Mesenchymal stem cell (in vitro differentiated cells and primary cell): Measurements from ENCODE around the gene LHX3.

Source experiments
- DNase-seq: peaks from one replicate; pipeline ENCODE4 v3.0.0-alpha.2; 2013
- H2AFZ ChIP-seq: one replicate; pipeline ENCODE4 v1.6.1; 2013; ENCODE audit warnings: low read depth, mild to moderate bottlenecking, control low read depth, inconsistent platforms, low read length, moderate library complexity
- H2AK5ac ChIP-seq: 2 replicates; pipeline ENCODE4 v1.6.1; 2013; ENCODE audit warnings: low read length, moderate library complexity, mild to moderate bottlenecking, inconsistent platforms; ENCODE audit not compliant: severe bottlenecking
- H2BK120ac ChIP-seq: one replicate; pipeline ENCODE4 v1.6.1; 2013; ENCODE audit warnings: low read depth, mild to moderate bottlenecking, inconsistent platforms, low read length, moderate library complexity
- H2BK12ac ChIP-seq, 2 experiments: one replicate each; pipeline ENCODE4 v1.6.1; 2013; ENCODE audit warnings: inconsistent platforms in 2 of 2, low read length in 2 of 2, mild to moderate bottlenecking in 2 of 2, moderate library complexity in 2 of 2, control low read depth in 1 of 2
- H2BK15ac ChIP-seq: one replicate; pipeline ENCODE4 v1.6.1; 2013; ENCODE audit warnings: mild to moderate bottlenecking, low read depth, inconsistent platforms; ENCODE audit not compliant: poor library complexity, severe bottlenecking
- H2BK5ac ChIP-seq: 2 replicates; pipeline ENCODE4 v1.6.1; 2013; ENCODE audit warnings: low read depth, mild to moderate bottlenecking, low read length, control low read depth, inconsistent platforms; ENCODE audit not compliant: poor library complexity, severe bottlenecking
- H3K14ac ChIP-seq, 2 experiments: one replicate each; pipeline ENCODE4 v1.6.1; 2013; ENCODE audit warnings: inconsistent platforms in 2 of 2, low read length in 2 of 2, control low read depth in 1 of 2, mild to moderate bottlenecking in 1 of 2, moderate library complexity in 1 of 2
- H3K18ac ChIP-seq, 2 experiments: one replicate each; pipeline ENCODE4 v1.6.1; 2013; ENCODE audit warnings: inconsistent platforms in 2 of 2, low read length in 2 of 2, control low read depth in 1 of 2, low read depth in 1 of 2, mild to moderate bottlenecking in 1 of 2
- H3K23ac ChIP-seq, 2 experiments: one replicate each; pipeline ENCODE4 v1.6.1; 2013; ENCODE audit warnings: inconsistent platforms in 2 of 2, low read length in 2 of 2, mild to moderate bottlenecking in 2 of 2, moderate library complexity in 2 of 2, control low read depth in 1 of 2
- H3K27ac ChIP-seq: 2 replicates; pipeline ENCODE4 v1.5.1; 2013; ENCODE audit warnings: mild to moderate bottlenecking, moderate library complexity, low read length, control low read depth, inconsistent platforms; ENCODE audit not compliant: poor library complexity, severe bottlenecking
- H3K27me3 ChIP-seq, 2 experiments: 2 replicates each; pipeline versions ENCODE4 v1.6.1 to v1.7.0; 2013; ENCODE audit warnings: low read length in 2 of 2, mild to moderate bottlenecking in 2 of 2, moderate library complexity in 2 of 2, control low read depth in 1 of 2, inconsistent platforms in 1 of 2; ENCODE audit not compliant: control insufficient read depth in 1 of 2, insufficient read depth in 1 of 2
- H3K36me3 ChIP-seq, 2 experiments: 2 replicates each; pipeline versions ENCODE4 v1.6.1 to v1.7.0; 2013; ENCODE audit warnings: low read length in 2 of 2, control low read depth in 1 of 2, inconsistent platforms in 1 of 2, low read depth in 1 of 2, mild to moderate bottlenecking in 1 of 2; ENCODE audit not compliant: insufficient read depth in 2 of 2, control insufficient read depth in 1 of 2
- H3K4ac ChIP-seq, 2 experiments: one replicate each; pipeline ENCODE4 v1.6.1; 2013; ENCODE audit warnings: inconsistent platforms in 2 of 2, low read length in 2 of 2, mild to moderate bottlenecking in 2 of 2, moderate library complexity in 2 of 2, control low read depth in 1 of 2, low read depth in 1 of 2
- H3K4me1 ChIP-seq: 2 replicates; pipeline ENCODE4 v1.6.1; 2013; ENCODE audit warnings: low read depth, low read length, control low read depth; ENCODE audit not compliant: control insufficient read depth, insufficient read depth
- H3K4me2 ChIP-seq: 2 replicates; pipeline ENCODE4 v1.6.1; 2013; ENCODE audit warnings: low read length, mild to moderate bottlenecking, inconsistent platforms; ENCODE audit not compliant: poor library complexity, severe bottlenecking
- H3K4me3 ChIP-seq, 2 experiments: 2 replicates each; pipeline versions ENCODE4 v1.5.1 to v1.7.0; 2013; ENCODE audit warnings: low read length in 2 of 2, mild to moderate bottlenecking in 2 of 2, control low read depth in 1 of 2, low read depth in 1 of 2; ENCODE audit not compliant: insufficient read depth in 1 of 2
- H3K79me1 ChIP-seq: replicated peaks from 2 replicates; pipeline ENCODE4 v1.6.1; 2013; ENCODE audit warnings: mild to moderate bottlenecking, control low read depth, low read length, inconsistent platforms; ENCODE audit not compliant: poor library complexity, severe bottlenecking
- H3K9ac ChIP-seq: 2 replicates; pipeline ENCODE4 v1.7.0; 2013; ENCODE audit warnings: mild to moderate bottlenecking, low read length, moderate library complexity
- H3K9me3 ChIP-seq: 2 replicates; pipeline ENCODE4 v1.7.0; 2013; ENCODE audit warnings: mild to moderate bottlenecking, low read length; ENCODE audit not compliant: control insufficient read depth
- H4K8ac ChIP-seq: one replicate; pipeline ENCODE4 v1.6.1; 2013; ENCODE audit warnings: inconsistent platforms, mild to moderate bottlenecking, low read length, moderate library complexity
- H4K91ac ChIP-seq: one replicate; pipeline ENCODE4 v1.6.1; 2013; ENCODE audit warnings: mild to moderate bottlenecking, low read length, inconsistent platforms
- WGBS: methylation state at CpG from one replicate; pipeline ENCODE4 v1.1.7; 2013; ENCODE audit warnings: mixed read lengths; 5-methylcytosine and 5-hydroxymethylcytosine counted together

LHX3 gene

DNA sequence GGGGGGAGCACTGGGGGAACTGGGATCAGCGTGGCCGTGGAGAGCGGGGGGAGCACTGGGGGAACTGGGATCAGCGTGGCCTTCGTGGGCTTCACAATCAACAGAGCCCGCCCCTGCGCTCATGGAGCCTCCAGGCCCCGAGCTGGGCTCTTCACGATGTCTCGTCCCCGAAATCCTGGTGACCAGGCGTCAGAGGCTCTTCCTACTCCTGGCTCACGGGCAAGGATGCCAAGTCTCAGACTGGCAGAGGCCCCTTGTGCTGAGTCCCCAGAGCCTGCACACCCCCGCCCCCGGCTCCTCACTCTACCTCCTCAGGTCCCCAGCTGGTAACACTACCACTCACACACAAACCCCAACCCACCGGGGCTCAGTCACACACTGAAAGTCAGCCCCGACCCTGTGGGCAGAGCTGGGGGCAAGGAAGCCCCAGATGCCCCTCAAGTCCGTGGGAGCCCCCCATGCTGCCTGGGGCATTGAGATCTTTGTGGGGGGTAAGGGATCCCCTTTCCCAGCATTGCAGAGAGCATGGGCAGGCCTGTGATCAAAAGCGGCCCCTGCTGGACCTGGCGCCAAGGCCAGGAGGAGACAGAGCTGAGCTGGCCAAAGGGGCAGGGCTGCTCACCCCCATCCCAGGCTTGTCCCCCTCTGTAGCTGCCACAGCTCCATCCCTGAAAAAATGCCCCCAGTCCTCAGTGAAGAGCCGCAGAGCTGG, 26.7 kb downstream of the LHX3 start:
- H3K4me3 ChIP-seq, result no peak overlapping the region
- H4K8ac ChIP-seq, result no peak overlapping the region
- H3K9me3 ChIP-seq, result no peaks in the 10 kb centered on the region
- no peak overlapping the region for H3K9ac ChIP-seq
- H3K4me1 ChIP-seq, result peaks cover 2% of the 10 kb centered on the region
- H3K27ac ChIP-seq, result no peak overlapping the region
- H3K4ac ChIP-seq, result no peak overlapping the region
- H2AK5ac ChIP-seq, result no peak overlapping the region
- no peak overlapping the region for H2BK120ac ChIP-seq
- H3K4me2 ChIP-seq, result no peak overlapping the region
- WGBS, result 86% methylated on average over 20 of the region's 21 CpGs
- no peak overlapping the region for H2BK5ac ChIP-seq
- H3K79me1 ChIP-seq, result no peaks in the 10 kb centered on the region
- no peak overlapping the region for H4K91ac ChIP-seq
- H3K27me3 ChIP-seq, result peaks cover 39 to 74% of the 10 kb centered on the region in 2 experiments
- DNase-seq, result no peak
- H3K14ac ChIP-seq, result no peak overlapping the region
- no peaks in the 10 kb centered on the region for H3K36me3 ChIP-seq
- H3K23ac ChIP-seq, result no peak overlapping the region
- H2BK15ac ChIP-seq, result no peak overlapping the region
- H2BK12ac ChIP-seq, result no peak overlapping the region
- H2AFZ ChIP-seq, result no peak overlapping the region
- H3K18ac ChIP-seq, result no peak overlapping the region

DNA sequence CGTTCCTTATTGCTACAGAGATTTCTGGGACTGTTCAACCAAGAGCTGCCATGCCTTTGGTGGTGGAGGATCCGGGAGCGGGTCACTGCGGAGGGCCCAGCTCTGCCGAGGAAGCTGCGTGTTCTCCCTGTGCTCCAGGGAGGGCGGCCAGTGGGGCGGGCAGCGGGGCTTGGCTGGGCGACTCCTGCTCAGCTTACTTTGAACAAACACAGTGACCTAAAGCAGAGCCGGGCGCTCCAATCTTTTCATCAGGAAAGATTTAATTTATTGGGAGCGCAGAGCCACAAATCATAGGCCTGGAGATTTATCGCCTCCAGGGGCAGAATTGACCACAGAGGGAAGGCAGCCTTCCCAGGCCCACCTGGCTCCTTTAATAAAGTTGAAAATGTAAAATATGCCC, 27.7 kb downstream of the LHX3 start:
- Histone ChIP-seq H3K79me1 (no peaks in the 10 kb centered on the region), H4K91ac (no peak overlapping the region), H3K4ac (no peak overlapping the region), H3K36me3 (no peaks in the 10 kb centered on the region), H3K23ac (no peak overlapping the region), H2AFZ (no peak overlapping the region), H3K27ac (no peak overlapping the region), H3K14ac (no peak overlapping the region), H2BK15ac (no peak overlapping the region), H4K8ac (no peak overlapping the region), H2AK5ac (no peak overlapping the region), H3K27me3 (peaks cover 43 to 77% of the 10 kb centered on the region in 2 experiments), H3K9me3 (no peaks in the 10 kb centered on the region), H3K9ac (no peak overlapping the region), H3K4me2 (no peak overlapping the region), H2BK12ac (no peak overlapping the region), H3K4me1 (peaks cover 3% of the 10 kb centered on the region), H2BK120ac (no peak overlapping the region), H3K18ac (no peak overlapping the region), H3K4me3 (no peak overlapping the region), H2BK5ac (no peak overlapping the region)
- WGBS, result 93% methylated on average over 14 of the region's 14 CpGs
- no peak for DNase-seq

DNA sequence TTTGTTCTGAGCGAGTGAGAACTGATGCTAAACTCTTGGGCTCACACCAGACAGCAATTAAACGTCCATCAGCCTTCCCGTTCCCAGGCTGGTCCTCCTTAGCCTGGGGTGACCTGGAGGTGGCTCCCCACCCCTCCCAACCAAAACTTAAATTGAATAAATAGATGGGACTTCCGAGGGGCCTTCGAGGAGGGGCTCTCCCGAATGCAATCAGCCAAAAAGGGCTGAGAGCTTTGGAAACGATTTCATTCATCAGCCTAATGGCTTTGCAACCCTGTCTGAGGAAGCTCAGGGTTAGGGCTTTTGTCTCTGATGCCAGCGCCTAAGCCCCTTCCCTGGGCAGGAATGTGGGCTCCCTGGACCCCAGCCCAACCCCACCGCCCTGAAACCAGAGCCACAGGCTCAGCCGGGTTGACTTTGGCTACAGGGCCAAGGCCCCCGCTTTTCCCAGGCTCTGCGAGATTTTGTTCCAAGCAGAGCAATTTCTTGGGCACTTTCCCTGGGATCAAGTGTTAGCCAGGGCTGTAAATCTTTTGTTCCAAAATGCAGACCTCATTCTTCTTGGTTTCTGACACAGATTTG, 29.2 kb downstream of the LHX3 start:
- Histone ChIP-seq H2BK120ac (no peak overlapping the region), H3K4me2 (no peak overlapping the region), H3K4me3 (no peak overlapping the region), H3K27ac (no peak overlapping the region), H3K36me3 (no peaks in the 10 kb centered on the region), H2AFZ (no peak overlapping the region), H3K9ac (no peak overlapping the region), H2BK5ac (no peak overlapping the region), H3K9me3 (no peaks in the 10 kb centered on the region), H3K4me1 (peaks cover 4% of the 10 kb centered on the region), H3K18ac (no peak overlapping the region), H2BK15ac (no peak overlapping the region), H3K27me3 (peaks cover 48 to 81% of the 10 kb centered on the region in 2 experiments), H2AK5ac (no peak overlapping the region), H4K8ac (no peak overlapping the region), H3K4ac (no peak overlapping the region), H3K23ac (no peak overlapping the region), H3K79me1 (no peaks in the 10 kb centered on the region), H2BK12ac (no peak overlapping the region), H3K14ac (no peak overlapping the region), H4K91ac (no peak overlapping the region)
- 72% methylated on average over 12 of the region's 12 CpGs for WGBS
- DNase-seq, result no peak

DNA sequence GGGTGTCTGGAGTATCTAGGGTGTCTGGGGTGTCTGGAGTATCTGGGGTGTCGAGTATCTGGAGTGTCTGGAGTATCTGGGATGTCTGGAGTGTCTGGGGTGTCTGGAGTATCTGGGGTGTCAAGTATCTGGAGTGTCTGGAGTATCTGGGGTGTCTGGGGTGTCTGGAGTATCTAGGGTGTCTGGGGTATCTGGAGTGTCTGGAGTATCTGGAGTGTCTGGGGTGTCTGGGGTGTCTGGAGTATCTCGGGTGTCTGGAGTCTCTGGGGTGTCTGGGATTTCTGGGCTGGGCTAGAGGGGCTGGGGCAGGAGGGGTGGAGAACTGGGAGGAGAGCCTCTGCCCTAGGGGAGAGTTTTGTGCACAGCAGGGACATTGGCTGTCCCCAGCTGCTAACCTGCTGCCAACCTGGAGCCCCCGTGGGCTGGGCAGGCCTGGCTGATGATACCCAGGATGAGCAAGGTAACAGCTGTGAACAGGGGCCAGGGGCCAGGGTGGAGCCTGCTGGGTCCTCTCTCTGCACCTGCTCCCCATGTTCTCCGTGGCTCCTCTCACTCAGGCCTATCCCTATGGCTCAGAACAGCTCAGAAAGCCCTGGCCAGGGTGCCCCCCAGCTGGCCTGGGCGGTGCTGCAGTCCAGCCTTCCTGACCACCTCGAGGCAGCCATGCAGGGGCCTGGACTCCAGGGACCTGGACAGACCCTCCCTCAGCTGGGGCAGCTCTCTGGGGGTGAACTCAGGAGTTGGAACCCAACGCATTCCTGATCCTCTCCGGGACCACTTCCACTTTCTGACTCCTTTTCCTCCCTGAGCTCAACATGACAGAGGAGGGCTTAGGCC, 29.9 kb downstream of the LHX3 start:
- H3K4me3 ChIP-seq, result no peak overlapping the region
- H4K8ac ChIP-seq, result no peak overlapping the region
- peaks cover 4% of the 10 kb centered on the region for H3K4me1 ChIP-seq
- H3K4ac ChIP-seq, result no peak overlapping the region
- H3K18ac ChIP-seq, result no peak overlapping the region
- H3K9ac ChIP-seq, result no peak overlapping the region
- no peak overlapping the region for H3K14ac ChIP-seq
- H2BK5ac ChIP-seq, result no peak overlapping the region
- H3K36me3 ChIP-seq, result no peaks in the 10 kb centered on the region
- H4K91ac ChIP-seq, result no peak overlapping the region
- H3K79me1 ChIP-seq, result no peaks in the 10 kb centered on the region
- no peak overlapping the region for H3K4me2 ChIP-seq
- H3K23ac ChIP-seq, result no peak overlapping the region
- no peak overlapping the region for H2AK5ac ChIP-seq
- H2AFZ ChIP-seq, result no peak overlapping the region
- no peak overlapping the region for H3K27ac ChIP-seq
- 74% methylated on average over 8 of the region's 8 CpGs for WGBS
- H2BK12ac ChIP-seq, result no peak overlapping the region
- no peak overlapping the region for H2BK120ac ChIP-seq
- peaks cover 46 to 83% of the 10 kb centered on the region in 2 experiments for H3K27me3 ChIP-seq
- DNase-seq, result no peak
- H2BK15ac ChIP-seq, result no peak overlapping the region
- no peaks in the 10 kb centered on the region for H3K9me3 ChIP-seq
